ENCODE data around the gene MACROD2.
"Not testable (repeated sequence)": the region's sequence is repeated elsewhere in the genome, so short reads cannot be mapped to it uniquely, and the experiment has no call there.

Gene MACROD2

GRCh38 chr20:15346657-15347280 lies 1351.5 kb downstream of the MACROD2 start:
- no peak for DNase-seq (ENCODE audit: low spot score)

- DNase-seq (ENCODE audit: low spot score) = no peak
Observed at GRCh38 chr20:15359056-15359455, 1363.7 kb downstream of the MACROD2 start.

GRCh38 chr20:15362849-15363248 lies 1367.5 kb downstream of the MACROD2 start:
- no peak for DNase-seq (ENCODE audit: low spot score)

- DNase-seq (ENCODE audit: low spot score) = no peak
Observed at GRCh38 chr20:15364781-15365180, 1369.5 kb downstream of the MACROD2 start.

GRCh38 chr20:15370370-15370769 lies 1375.1 kb downstream of the MACROD2 start:
- no peak for DNase-seq (ENCODE audit: low spot score)

GRCh38 chr20:15374682-15375081 lies 1379.4 kb downstream of the MACROD2 start:
- DNase-seq (ENCODE audit: low spot score) = no peak

DNA sequence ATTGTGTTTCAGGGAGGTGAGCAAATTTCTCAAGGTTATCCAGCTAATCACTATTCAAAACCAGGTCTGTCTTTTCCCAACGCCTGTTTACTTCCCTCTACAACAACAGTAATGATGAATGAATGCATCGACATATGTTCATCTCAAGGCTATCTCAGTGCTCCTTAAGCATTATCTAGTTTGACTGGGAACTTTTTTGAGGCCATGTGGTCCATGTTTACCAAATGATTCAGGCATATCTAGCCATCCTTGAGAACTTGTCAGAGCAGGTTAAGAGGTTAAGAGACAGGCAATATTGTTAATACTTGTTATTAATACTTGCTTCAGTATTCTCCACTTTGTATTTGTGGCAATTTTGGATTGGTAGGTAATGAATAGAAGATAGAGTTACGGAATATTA lies 1380.5 kb downstream of the MACROD2 start:
- DNase-seq (ENCODE audit: low spot score) = no peak

DNA sequence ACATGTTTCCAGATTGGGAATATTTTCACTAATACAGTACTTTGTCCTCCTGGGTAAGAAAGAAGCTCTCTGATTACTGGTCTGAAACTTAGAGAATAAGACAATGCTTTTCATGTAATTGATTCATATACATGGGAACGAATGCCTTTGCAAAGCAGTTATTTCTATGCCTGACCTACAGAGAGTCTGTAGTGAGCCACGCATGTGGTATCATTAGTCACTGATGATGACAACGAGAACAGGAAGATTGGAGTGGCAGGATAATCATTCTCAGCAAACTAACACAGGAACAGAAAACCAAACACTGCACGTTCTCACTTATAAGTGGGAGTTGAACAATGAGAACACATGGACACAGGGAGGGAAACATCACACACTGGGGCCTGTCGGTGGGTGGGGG lies 1382.3 kb downstream of the MACROD2 start:
- not testable (repeated sequence) for DNase-seq (ENCODE audit: low spot score)

GRCh38 chr20:15378151-15378550 lies 1382.8 kb downstream of the MACROD2 start:
- peak; percentile 10 for DNase-seq (ENCODE audit: low spot score)

DNA sequence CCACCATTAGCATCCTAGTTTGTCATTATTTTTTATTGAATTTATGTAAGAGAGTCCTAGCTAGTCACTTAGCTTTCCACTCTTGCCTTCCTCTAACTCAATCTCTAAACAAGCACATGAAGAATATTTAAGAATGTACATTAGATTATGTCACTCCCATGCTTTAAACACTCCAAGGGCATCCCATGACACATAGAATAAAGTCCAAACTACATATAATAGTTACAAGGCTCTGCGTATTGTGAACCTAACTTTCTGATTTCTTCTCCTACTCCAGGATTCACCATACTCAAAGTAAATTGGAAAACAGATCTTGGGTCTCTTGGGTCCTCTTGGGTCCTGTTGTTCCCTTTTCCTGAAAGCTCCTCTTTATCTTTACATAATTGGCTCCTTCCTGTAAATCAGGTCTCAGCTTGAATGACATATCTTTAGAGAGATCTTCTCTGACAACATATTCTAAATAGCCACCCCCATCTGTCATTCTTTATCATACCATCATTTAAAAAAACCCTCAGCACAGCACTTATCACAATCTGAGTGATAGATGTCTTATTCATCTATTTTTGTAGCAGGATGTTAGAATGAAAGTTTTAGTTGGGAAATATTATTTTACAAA lies 1384.5 kb downstream of the MACROD2 start:
- DNase-seq (ENCODE audit: low spot score) = no peak

- DNase-seq (ENCODE audit: low spot score) = no peak
Observed at GRCh38 chr20:15380770-15381169, 1385.5 kb downstream of the MACROD2 start.

GRCh38 chr20:15387228-15387627 lies 1391.9 kb downstream of the MACROD2 start:
- no peak for DNase-seq (ENCODE audit: low spot score)

- DNase-seq (ENCODE audit: low spot score) = no peak
Observed at GRCh38 chr20:15395457-15395856, 1400.1 kb downstream of the MACROD2 start.

DNA sequence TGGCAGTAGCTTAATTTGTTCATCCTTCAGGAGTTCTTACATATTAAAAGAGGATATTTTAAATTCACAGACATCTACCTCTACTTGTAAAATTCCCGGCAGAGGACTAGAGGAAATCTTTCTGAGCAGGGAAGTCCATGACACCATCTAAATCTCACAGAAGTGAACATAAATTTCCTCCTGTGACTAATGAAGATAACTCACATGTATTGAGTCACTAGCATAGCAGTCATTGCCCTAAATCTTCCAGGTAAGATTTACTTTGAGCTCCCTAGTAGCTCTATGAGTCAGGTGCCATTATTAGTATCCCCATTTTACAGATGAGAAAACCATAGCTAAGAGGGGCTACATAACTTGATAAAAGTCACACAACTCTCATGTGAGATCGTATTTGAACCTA lies 1400.7 kb downstream of the MACROD2 start:
- DNase-seq (ENCODE audit: low spot score) = no peak

DNA sequence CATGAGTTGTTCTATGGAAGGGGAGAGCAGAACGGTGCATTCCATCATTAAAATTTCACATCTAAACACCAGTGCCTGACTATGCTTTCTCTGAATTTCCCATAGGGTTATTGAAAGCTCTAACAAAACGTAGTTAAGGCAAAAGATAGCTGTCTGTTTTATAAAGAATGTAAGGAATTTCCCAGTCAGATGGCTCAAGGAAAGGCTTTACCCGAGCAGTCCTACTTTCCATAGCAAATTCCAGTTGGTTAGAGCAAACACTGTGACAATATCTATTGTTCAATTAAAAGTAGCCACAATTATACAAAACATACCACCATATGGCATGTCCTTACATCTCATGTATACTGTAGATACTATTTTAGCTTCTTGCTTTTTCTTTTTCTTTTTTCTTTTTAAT lies 1401.6 kb downstream of the MACROD2 start:
- no peak for DNase-seq (ENCODE audit: low spot score)

- no peak for DNase-seq (ENCODE audit: low spot score)
Observed at GRCh38 chr20:15399781-15400180, 1404.5 kb downstream of the MACROD2 start.

- DNase-seq (ENCODE audit: low spot score) = no peak
Observed at GRCh38 chr20:15406072-15406471, 1410.8 kb downstream of the MACROD2 start.

DNA sequence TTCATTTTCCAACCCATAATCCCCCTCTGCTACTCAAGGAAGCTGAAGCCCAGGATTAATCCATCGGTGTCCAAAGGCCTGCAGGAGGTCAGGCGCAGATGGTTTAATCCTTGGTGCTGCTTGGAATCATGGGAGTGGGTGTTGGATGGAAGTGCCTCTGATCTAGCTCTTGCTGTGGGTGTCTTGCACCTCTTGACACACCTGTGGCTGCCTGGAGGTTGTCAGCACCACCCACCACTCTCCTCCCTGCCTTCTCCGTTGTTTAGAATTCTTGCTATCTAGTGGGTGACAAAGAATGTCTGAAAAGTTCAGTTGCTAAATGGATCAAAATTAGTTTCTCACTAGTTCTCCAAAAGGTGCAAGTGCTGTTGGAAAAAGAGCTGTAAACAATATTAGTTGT lies 1416.5 kb downstream of the MACROD2 start:
- DNase-seq (ENCODE audit: low spot score) = no peak

- no peak for DNase-seq (ENCODE audit: low spot score)
Observed at GRCh38 chr20:15415908-15416307, 1420.6 kb downstream of the MACROD2 start.

DNA sequence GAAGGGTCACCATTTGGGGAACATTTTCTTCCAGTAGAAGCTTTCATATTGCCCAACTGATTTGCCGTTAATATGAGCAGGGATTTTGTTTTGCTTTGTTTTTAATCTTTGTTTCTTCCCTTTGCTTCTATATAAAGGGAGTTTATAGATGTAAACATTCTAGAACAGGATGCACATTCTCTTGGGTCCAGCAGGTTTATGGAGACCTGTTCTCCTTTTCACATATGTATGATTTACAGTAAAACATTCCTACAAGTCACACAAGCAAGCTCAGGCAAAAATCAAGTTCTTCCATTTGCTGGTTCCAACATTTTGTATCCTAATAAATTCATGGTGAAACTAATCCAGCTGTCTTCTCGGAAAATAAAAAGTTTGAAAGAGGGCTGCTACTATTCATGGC lies 1424.5 kb downstream of the MACROD2 start:
- DNase-seq (ENCODE audit: low spot score) = no peak

GRCh38 chr20:15422966-15423365 lies 1427.7 kb downstream of the MACROD2 start:
- no peak for DNase-seq (ENCODE audit: low spot score)

DNA sequence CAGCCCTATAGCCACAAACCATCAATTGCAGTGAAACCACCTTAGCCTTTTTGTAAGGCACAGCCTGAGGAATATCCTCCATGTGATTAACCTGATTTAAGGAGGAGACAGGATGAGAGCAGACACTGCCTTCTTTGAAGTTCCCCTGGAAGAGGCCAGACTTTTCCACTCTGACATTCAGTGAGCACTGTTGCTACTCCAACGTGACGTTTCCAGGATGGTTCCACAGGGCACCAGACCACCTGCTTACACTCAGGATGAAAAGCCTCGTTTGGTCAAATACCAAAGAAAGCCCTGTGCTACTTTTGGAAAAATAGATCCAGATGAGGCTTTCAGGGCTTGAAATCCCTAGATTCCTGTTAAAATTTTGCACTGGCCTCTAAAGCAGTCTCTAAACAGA lies 1444.2 kb downstream of the MACROD2 start:
- no peak for DNase-seq (ENCODE audit: low spot score)

DNA sequence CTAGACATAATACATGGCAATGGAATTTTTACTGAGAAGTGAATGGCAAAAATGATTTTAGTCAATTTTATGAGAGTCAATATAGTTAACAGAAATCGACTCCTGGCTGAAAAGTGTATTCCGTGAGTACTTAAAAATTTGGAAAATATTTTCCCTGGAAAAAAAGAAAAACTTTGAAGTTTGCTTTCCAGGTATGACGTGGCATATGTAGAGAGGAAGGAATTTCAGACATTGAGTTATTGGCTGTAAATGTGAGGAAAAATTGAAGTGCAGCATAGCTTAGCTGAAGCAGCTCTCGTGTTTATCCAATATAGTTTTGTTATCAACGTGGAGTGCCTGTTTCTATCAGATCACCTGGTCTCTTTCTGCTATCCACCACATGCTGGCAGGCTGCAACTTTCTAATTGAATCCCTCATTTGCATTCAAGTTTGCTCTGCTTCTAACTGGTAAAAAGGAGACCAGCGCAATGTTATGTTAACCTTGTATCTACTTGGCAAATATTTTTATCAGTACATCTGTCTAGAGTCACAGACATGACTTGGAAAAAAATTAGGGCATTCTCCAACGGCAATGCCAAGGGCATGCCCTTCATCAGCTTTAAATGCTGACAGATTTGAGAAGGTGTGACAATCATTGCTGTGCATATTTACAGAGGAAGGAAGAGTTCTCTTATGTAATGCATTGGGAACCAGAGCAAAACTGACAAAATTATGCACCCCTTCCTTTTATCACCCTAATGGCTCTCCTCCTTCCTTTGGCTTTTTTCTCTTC lies 1444.9 kb downstream of the MACROD2 start:
- no peak for DNase-seq (ENCODE audit: low spot score)
